Breast epithelium (tissue), 4 donors: Measurements from ENCODE around the gene FUNDC2. TPM values are rescaled to one million over a fixed set of nuclear protein-coding genes. Genes with fewer than 3 reads are reported as not detected.

ENCODE experiments used
- DNase-seq, 2 donors: peaks; one replicate each; pipeline ENCODE4 v3.0.0-alpha.2; 2019; ENCODE audit warnings: low spot score in 2 of 2
- H3K27ac ChIP-seq, 2 donors: fragments of 200-600 bp; sonication (generic) in 1 of 2; one replicate each; pipeline ENCODE4 v1.5.1; 2016 to 2019; ENCODE audit warnings: mild to moderate bottlenecking in 1 of 2
- H3K27me3 ChIP-seq, 2 donors: fragments of 200-600 bp; sonication (generic) in 1 of 2; one replicate each; pipeline versions ENCODE4 v1.5.1 to v1.6.0; 2017 to 2019; ENCODE audit warnings: control low read depth in 1 of 2, mild to moderate bottlenecking in 1 of 2
- H3K36me3 ChIP-seq: fragments of 200-600 bp; one replicate; pipeline ENCODE4 v1.5.1; 2019
- H3K4me1 ChIP-seq, 2 donors: fragments of 200-600 bp; sonication (generic); one replicate each; pipeline ENCODE4 v1.5.1; 2016 to 2019; ENCODE audit warnings: control low read depth in 1 of 2
- H3K4me3 ChIP-seq, 3 donors: fragments of 200-600 bp; sonication (generic); 1 replicate in 2 of 3; 2 replicates in 1 of 3; pipeline ENCODE4 v1.5.1; 2016 to 2019; ENCODE audit warnings: mild to moderate bottlenecking in 3 of 3, moderate library complexity in 2 of 3
- H3K9me3 ChIP-seq, 2 donors: fragments of 200-600 bp; sonication (generic) in 1 of 2; one replicate each; pipeline ENCODE4 v1.5.1; 2016 to 2019; ENCODE audit warnings: control low read depth in 1 of 2
- POLR2A ChIP-seq: fragments of 450-650 bp; IDR thresholded peaks from one replicate; pipeline ENCODE4 v1.6.1; 2016; ENCODE audit warnings: antibody characterized with exemption, mild to moderate bottlenecking, moderate library complexity
- POLR2AphosphoS5 ChIP-seq, 3 donors: sonication (generic); formaldehyde crosslinking; IDR thresholded peaks; one replicate each; pipeline ENCODE4 v1.6.1; 2017; ENCODE audit warnings: antibody characterized with exemption in 3 of 3
- intact Hi-C: fragments of 100-400 bp; cut with DNase I; formaldehyde crosslinking; loops from one replicate; pipeline ENCODE4 v1.15.1; 2023; ENCODE audit warnings: low total_unique reads
- total RNA-seq, 3 donors: library from RNA; depleted of rRNA; stranded (reverse); fragments of >200 nt; gene quantifications; one replicate each; pipeline ENCODE4 v1.1.0, GENCODE V29; 2016
- TF ChIP-seq, protein P1 (sequence below), 3 donors: fragments of 450-650 bp; IDR thresholded peaks; one replicate each; pipeline ENCODE4 v1.5.1; 2016 to 2017; ENCODE audit warnings: antibody characterized with exemption in 3 of 3, mild to moderate bottlenecking in 3 of 3, moderate library complexity in 3 of 3

The FUNDC2 gene
- total RNA-seq, 3 donors from 2014 or later: 76.7 to 99.0 (median 81.0) TPM

DNA sequence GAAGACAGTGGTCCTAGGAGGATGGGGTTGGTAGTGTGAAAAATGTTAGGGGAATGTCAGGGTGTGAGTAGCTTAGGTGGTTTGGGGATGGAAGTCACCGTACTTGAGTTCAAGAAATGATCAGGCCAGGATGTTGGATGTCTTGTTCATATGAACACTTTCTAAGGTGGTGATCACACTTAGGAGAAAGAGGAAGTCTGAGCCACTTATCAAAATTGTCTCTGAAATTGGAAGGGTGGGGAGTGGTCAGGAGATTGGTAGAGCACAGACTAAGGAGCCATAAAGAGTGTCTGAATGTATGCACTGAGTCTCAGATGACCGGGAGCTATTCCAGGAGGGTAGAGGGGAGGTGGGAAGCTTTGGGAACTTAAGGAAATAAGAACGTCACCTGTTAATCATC is 27.0 kb downstream of the FUNDC2 start:
- TF ChIP-seq, protein P1, sequence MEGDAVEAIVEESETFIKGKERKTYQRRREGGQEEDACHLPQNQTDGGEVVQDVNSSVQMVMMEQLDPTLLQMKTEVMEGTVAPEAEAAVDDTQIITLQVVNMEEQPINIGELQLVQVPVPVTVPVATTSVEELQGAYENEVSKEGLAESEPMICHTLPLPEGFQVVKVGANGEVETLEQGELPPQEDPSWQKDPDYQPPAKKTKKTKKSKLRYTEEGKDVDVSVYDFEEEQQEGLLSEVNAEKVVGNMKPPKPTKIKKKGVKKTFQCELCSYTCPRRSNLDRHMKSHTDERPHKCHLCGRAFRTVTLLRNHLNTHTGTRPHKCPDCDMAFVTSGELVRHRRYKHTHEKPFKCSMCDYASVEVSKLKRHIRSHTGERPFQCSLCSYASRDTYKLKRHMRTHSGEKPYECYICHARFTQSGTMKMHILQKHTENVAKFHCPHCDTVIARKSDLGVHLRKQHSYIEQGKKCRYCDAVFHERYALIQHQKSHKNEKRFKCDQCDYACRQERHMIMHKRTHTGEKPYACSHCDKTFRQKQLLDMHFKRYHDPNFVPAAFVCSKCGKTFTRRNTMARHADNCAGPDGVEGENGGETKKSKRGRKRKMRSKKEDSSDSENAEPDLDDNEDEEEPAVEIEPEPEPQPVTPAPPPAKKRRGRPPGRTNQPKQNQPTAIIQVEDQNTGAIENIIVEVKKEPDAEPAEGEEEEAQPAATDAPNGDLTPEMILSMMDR (IDR thresholded peaks at IDR 0.05): no peak
- no peak for TF ChIP-seq POLR2AphosphoS5 (IDR thresholded peaks at IDR 0.05)
- no peak for TF ChIP-seq POLR2A
- H3K36me3 ChIP-seq: no peaks in the 10 kb centered on the region
- H3K27me3 ChIP-seq: no peaks in the 10 kb centered on the region
- H3K4me3 ChIP-seq: no peak overlapping the region
- DNase-seq: no peak
- no peak overlapping the region for H3K27ac ChIP-seq
- no peaks in the 10 kb centered on the region for H3K4me1 ChIP-seq
- no peaks in the 10 kb centered on the region for H3K9me3 ChIP-seq
- intact Hi-C loops: no loop called here

- DNase-seq: no peak
- Histone ChIP-seq H3K4me3 (no peak overlapping the region), H3K27me3 (no peaks in the 10 kb centered on the region), H3K4me1 (no peaks in the 10 kb centered on the region), H3K27ac (no peak overlapping the region), H3K9me3 (no peaks in the 10 kb centered on the region), H3K36me3 (no peaks in the 10 kb centered on the region)
- TF ChIP-seq POLR2A: no peak
- TF ChIP-seq, protein P1 (IDR thresholded peaks at IDR 0.05): no peak
- TF ChIP-seq POLR2AphosphoS5 (IDR thresholded peaks at IDR 0.05): no peak
- intact Hi-C loops: no loop called here
These were observed 27.6 kb downstream of the FUNDC2 start for GRCh38 chrX:155054255-155054654.

DNA sequence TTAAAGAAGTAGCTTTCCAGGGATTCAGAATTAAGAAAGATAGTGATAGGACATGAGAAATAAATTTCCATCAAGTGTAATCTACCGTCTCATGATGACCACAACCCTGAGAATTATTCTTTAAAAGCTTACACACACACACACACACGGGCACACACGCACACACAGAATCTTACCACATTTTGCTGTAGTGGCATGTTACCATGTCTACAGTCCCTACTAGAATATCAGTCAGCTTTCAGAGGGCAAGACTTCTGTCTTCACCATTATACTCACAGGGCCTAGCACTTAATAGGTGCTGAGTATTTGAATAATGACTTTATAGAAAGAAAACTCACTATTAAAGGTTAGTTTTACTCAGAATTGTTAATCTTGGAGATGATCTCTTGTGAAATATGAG is 28.9 kb downstream of the FUNDC2 start:
- Histone ChIP-seq H3K27ac (no peak overlapping the region), H3K36me3 (no peaks in the 10 kb centered on the region), H3K4me3 (no peak overlapping the region), H3K27me3 (no peaks in the 10 kb centered on the region), H3K9me3 (no peaks in the 10 kb centered on the region), H3K4me1 (no peaks in the 10 kb centered on the region)
- intact Hi-C loops: no loop called here
- no peak for TF ChIP-seq POLR2AphosphoS5 (IDR thresholded peaks at IDR 0.05)
- TF ChIP-seq POLR2A: no peak
- TF ChIP-seq, protein P1 (IDR thresholded peaks at IDR 0.05): no peak
- DNase-seq: no peak

- H3K4me1 ChIP-seq: no peaks in the 10 kb centered on the region
- intact Hi-C loops: no loop called here
- no peaks in the 10 kb centered on the region for H3K27me3 ChIP-seq
- TF ChIP-seq POLR2A: no peak
- TF ChIP-seq POLR2AphosphoS5 (IDR thresholded peaks at IDR 0.05): no peak
- TF ChIP-seq, protein P1 (IDR thresholded peaks at IDR 0.05): no peak
- no peak overlapping the region for H3K4me3 ChIP-seq
- no peaks in the 10 kb centered on the region for H3K36me3 ChIP-seq
- DNase-seq: no peak
- H3K27ac ChIP-seq: peak overlapping the region in 1 of 2 donors; percentile 25
- H3K9me3 ChIP-seq: no peaks in the 10 kb centered on the region
These were observed 29.8 kb downstream of the FUNDC2 start for GRCh38 chrX:155056471-155056870.

- H3K27ac ChIP-seq: peak overlapping the region; percentile 21 to 25
- H3K4me1 ChIP-seq: no peaks in the 10 kb centered on the region
- H3K27me3 ChIP-seq: no peaks in the 10 kb centered on the region
- TF ChIP-seq POLR2AphosphoS5 (IDR thresholded peaks at IDR 0.05) (peak in 1 of 3 donors; percentile 20), POLR2A (no peak)
- TF ChIP-seq, protein P1 (IDR thresholded peaks at IDR 0.05): peak; percentile 64 to 76 (median 67)
- peak; percentile 54 to 58 for DNase-seq
- intact Hi-C loops: no loop called here
- no peaks in the 10 kb centered on the region for H3K36me3 ChIP-seq
- H3K9me3 ChIP-seq: no peaks in the 10 kb centered on the region
- peak overlapping the region in 2 of 3 donors; percentile 23 to 34 for H3K4me3 ChIP-seq
These were observed 30.5 kb downstream of the FUNDC2 start for GRCh38 chrX:155056877-155057792.
